IMR-90 (cell line): ENCODE results near the gene HIC2. TPM values are rescaled to one million over a fixed set of nuclear protein-coding genes. Genes with fewer than 3 reads are reported as not detected.
"Not testable (repeated sequence)": the region's sequence is repeated elsewhere in the genome, so short reads cannot be mapped to it uniquely, and the experiment has no call there.

ENCODE experiments used
- ATAC-seq: fragments of 200-7000 bp; cut with Tn5 transposase; 2 replicates; pipeline ENCODE4 v1.9.1; 2020; ENCODE audit warnings: low read depth, mild to moderate bottlenecking, moderate library complexity
- BruUV-seq: library from RNA; stranded (reverse); fragments of 400-500 nt; replicated peaks from 2 replicates; lab custom pipeline; 2021; lab: Mats Ljungman, UMichigan
- CTCF ChIA-PET: fragments of 300-600 bp; formaldehyde crosslinking; extraction: SDS; loops from one replicate; lab custom pipeline; 2021; ENCODE audit warnings: antibody characterized with exemption; lab: Yijun Ruan, JAX
- POLR2A ChIA-PET: fragments of 300-600 bp; sonication (Branson Sonifier 250); formaldehyde crosslinking; loops from one replicate; lab custom pipeline; 2022; ENCODE audit warnings: antibody characterized with exemption; ENCODE audit not compliant: unreplicated experiment; lab: Charles Lee
- DNase-seq: peaks from one replicate; pipeline ENCODE4 v3.0.0; 2013
- H2AFZ ChIP-seq: replicated peaks from 2 replicates; pipeline ENCODE3; 2013; ENCODE audit warnings: low read length, mild to moderate bottlenecking; ENCODE audit not compliant: poor library complexity
- H2AK5ac ChIP-seq: 2 replicates; pipeline ENCODE4 v1.6.1; 2013; ENCODE audit warnings: low read depth, low read length, inconsistent platforms
- H2AK9ac ChIP-seq: replicated peaks from 2 replicates; pipeline ENCODE3; 2013; ENCODE audit warnings: mild to moderate bottlenecking, low read depth, low read length, moderate library complexity; ENCODE audit not compliant: poor library complexity
- H2BK120ac ChIP-seq: 2 replicates; pipeline ENCODE4 v1.6.1; 2013; ENCODE audit warnings: low read depth, low read length, inconsistent platforms
- H2BK15ac ChIP-seq: 3 replicates; pipeline ENCODE4 v1.6.1; 2013; ENCODE audit warnings: low read depth, low read length, inconsistent platforms
- H2BK20ac ChIP-seq: 2 replicates; pipeline ENCODE4 v1.6.1; 2013; ENCODE audit warnings: low read depth, mild to moderate bottlenecking, inconsistent platforms, low read length, moderate library complexity
- H2BK5ac ChIP-seq: 2 replicates; pipeline ENCODE4 v1.6.1; 2013; ENCODE audit warnings: mild to moderate bottlenecking, low read depth, low read length, inconsistent platforms; ENCODE audit not compliant: poor library complexity, severe bottlenecking
- H3K14ac ChIP-seq: replicated peaks from 2 replicates; pipeline ENCODE4 v1.6.1; 2013; ENCODE audit warnings: low read depth, low read length, inconsistent platforms
- H3K18ac ChIP-seq: 2 replicates; pipeline ENCODE4 v1.6.1; 2013; ENCODE audit warnings: low read depth, low read length, control low read depth
- H3K23ac ChIP-seq: 2 replicates; pipeline ENCODE4 v1.6.1; 2013; ENCODE audit warnings: low read depth, low read length, inconsistent platforms
- H3K27ac ChIP-seq: 2 replicates; pipeline ENCODE4 v1.5.1; 2013; ENCODE audit warnings: mild to moderate bottlenecking, control low read depth, low read length; ENCODE audit not compliant: insufficient read depth
- H3K27me3 ChIP-seq: 2 replicates; pipeline ENCODE4 v1.6.1; 2013; ENCODE audit warnings: low read length; ENCODE audit not compliant: control insufficient read depth, insufficient read depth
- H3K36me3 ChIP-seq: 2 replicates; pipeline ENCODE4 v1.6.1; 2013; ENCODE audit warnings: low read length, mixed read lengths; ENCODE audit not compliant: control insufficient read depth, insufficient read depth
- H3K4ac ChIP-seq: 2 replicates; pipeline ENCODE4 v1.6.1; 2013; ENCODE audit warnings: low read depth, low read length, inconsistent platforms
- H3K4me1 ChIP-seq: 2 replicates; pipeline ENCODE4 v1.6.1; 2013; ENCODE audit warnings: low read length, mixed read lengths; ENCODE audit not compliant: control insufficient read depth, insufficient read depth
- H3K4me2 ChIP-seq: 2 replicates; pipeline ENCODE4 v1.6.1; 2013; ENCODE audit warnings: low read depth, mild to moderate bottlenecking, control low read depth, low read length, moderate library complexity
- H3K4me3 ChIP-seq: 2 replicates; pipeline ENCODE4 v1.5.1; 2013; ENCODE audit warnings: low read depth, mild to moderate bottlenecking, control low read depth, low read length, moderate library complexity; ENCODE audit not compliant: insufficient read depth
- H3K56ac ChIP-seq: 2 replicates; pipeline ENCODE4 v1.6.1; 2013; ENCODE audit warnings: low read length, inconsistent platforms; ENCODE audit not compliant: insufficient read depth; ENCODE audit errors: extremely low read depth
- H3K79me1 ChIP-seq, 2 experiments: 2 replicates each; pipeline ENCODE4 v1.6.1; 2013; ENCODE audit warnings: low read length in 2 of 2, inconsistent platforms in 1 of 2, low read depth in 1 of 2
- H3K9ac ChIP-seq: 2 replicates; pipeline ENCODE4 v1.6.1; 2013; ENCODE audit warnings: low read depth, low read length, control low read depth
- H3K9me1 ChIP-seq: 2 replicates; pipeline ENCODE4 v1.6.1; 2013; ENCODE audit warnings: low read length, inconsistent platforms; ENCODE audit not compliant: insufficient read depth
- H3K9me3 ChIP-seq: 2 replicates; pipeline ENCODE4 v1.6.1; 2013; ENCODE audit warnings: low read length; ENCODE audit not compliant: control insufficient read depth, insufficient read depth
- H4K20me1 ChIP-seq: 2 replicates; pipeline ENCODE4 v1.6.1; 2013; ENCODE audit warnings: low read length, inconsistent platforms; ENCODE audit not compliant: insufficient read depth
- H4K5ac ChIP-seq: 2 replicates; pipeline ENCODE4 v1.6.1; 2013; ENCODE audit warnings: mild to moderate bottlenecking, low read depth, low read length, control low read depth
- H4K8ac ChIP-seq, 2 experiments: 2 replicates each; pipeline ENCODE4 v1.6.1; 2013; ENCODE audit warnings: low read depth in 2 of 2, low read length in 2 of 2, control low read depth in 1 of 2, inconsistent platforms in 1 of 2
- H4K91ac ChIP-seq: 2 replicates; pipeline ENCODE4 v1.6.1; 2013; ENCODE audit warnings: low read depth, low read length, inconsistent platforms; ENCODE audit not compliant: insufficient read depth
- WGBS, 2 experiments: methylation state at CpG; one replicate each; pipeline versions ENCODE4 v1.1.5 to v1.1.7; 2013; ENCODE audit warnings: missing lambda C conversion rate in 2 of 2; ENCODE audit not compliant: insufficient read length in 1 of 2; ENCODE audit errors: extremely low coverage in 2 of 2; 5-methylcytosine and 5-hydroxymethylcytosine counted together
- dilution Hi-C: fragments of 300-500 bp; cut with HindIII; formaldehyde crosslinking; loops from one replicate; pipeline ENCODE4 v1.14.3; 2018; ENCODE audit warnings: low sequenced_read_pairs; ENCODE audit not compliant: unreplicated experiment
- in situ Hi-C: fragments of 300-500 bp; cut with MboI; formaldehyde crosslinking; loops from 3 replicates; pipeline ENCODE4 v1.14.3; 2019; ENCODE audit warnings: low sequenced_read_pairs, inconsistent platforms, mixed read lengths
- intact Hi-C: fragments of 100-400 bp; cut with micrococcal nuclease; formaldehyde crosslinking; loops from 2 replicates; pipeline ENCODE4 v1.10.0; 2022
- polyA plus RNA-seq, 3 experiments: library from polyadenylated mRNA; depleted of rRNA; stranded (reverse); fragments of >200 nt; gene quantifications; 2 replicates each; pipeline ENCODE4 v1.2.3, GENCODE V29; 2012; ENCODE audit warnings: low replicate concordance in 1 of 3
- total RNA-seq: library from RNA; depleted of rRNA; stranded (reverse); fragments of >200 nt; gene quantifications from 2 replicates; pipeline ENCODE4 v1.2.3, GENCODE V29; 2012

HIC2 gene
- total and polyA plus RNA-seq, 2 of the 4 experiments (the other 2 are of a cell fraction), result 1.4 to 2.4 TPM

DNA sequence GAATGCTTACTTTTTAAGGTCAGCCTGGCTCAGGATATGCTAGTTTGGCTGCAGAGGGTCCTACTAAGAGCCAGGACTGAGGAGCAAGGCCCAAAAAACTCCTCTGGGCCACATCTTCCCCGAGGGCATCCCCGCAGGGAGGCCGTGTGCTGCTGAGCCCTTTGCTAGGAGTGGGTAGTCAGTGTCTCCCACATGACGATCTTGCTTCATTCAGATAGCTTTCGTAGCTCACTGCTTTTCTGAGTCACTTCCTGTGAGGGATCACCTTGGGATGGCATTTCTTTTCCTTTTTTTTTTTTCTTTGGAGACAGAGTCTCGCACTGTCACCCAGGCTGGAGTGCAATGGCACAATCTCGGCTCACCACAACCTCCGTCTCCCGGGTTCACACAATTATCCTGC lies 27.2 kb upstream of the HIC2 start:
- H2BK5ac ChIP-seq, H3K79me1 ChIP-seq, POLR2A ChIA-PET, BruUV-seq, H4K20me1 ChIP-seq, H3K23ac ChIP-seq, H3K4me1 ChIP-seq, CTCF ChIA-PET, H3K14ac ChIP-seq, H3K4ac ChIP-seq, H3K36me3 ChIP-seq, H4K5ac ChIP-seq, H4K91ac ChIP-seq, H3K4me3 ChIP-seq, H2BK15ac ChIP-seq, H2AK9ac ChIP-seq, H3K56ac ChIP-seq, H3K9me3 ChIP-seq, dilution Hi-C loops, H4K8ac ChIP-seq, intact Hi-C loops, H2AFZ ChIP-seq, H2BK120ac ChIP-seq, H2BK20ac ChIP-seq, H3K4me2 ChIP-seq, H3K9ac ChIP-seq, H3K27ac ChIP-seq, H3K9me1 ChIP-seq, H3K18ac ChIP-seq, DNase-seq, in situ Hi-C loops, H2AK5ac ChIP-seq, H3K27me3 ChIP-seq: not testable (repeated sequence)
- WGBS, 2 experiments, result no CpG with 5 or more reads among the region's 9 CpGs
- ATAC-seq, result peak; percentile 42; the same call in 1 of the 2 replicates

DNA sequence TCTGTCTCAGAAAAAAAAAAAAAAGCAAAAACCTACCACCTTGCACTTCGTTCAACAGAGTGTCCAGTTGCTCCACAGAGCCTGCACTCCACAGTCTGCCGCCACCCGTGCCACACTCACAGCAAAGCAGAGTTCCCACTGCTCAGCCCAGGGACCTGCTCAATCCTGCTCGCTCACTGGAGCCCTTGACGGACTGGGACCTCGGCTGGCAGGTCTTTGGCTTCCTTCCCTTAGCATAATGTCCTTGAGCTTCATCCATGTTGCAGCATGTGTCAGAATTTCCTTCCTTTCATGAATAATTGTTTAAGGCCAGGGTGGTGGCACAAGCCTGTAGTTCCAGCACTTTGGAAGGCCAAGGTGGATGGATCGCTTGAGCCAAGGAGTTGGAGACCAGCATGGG lies 22.6 kb upstream of the HIC2 start:
- H3K4ac ChIP-seq, H3K9me3 ChIP-seq, H3K4me2 ChIP-seq, intact Hi-C loops, H3K14ac ChIP-seq, H2AK9ac ChIP-seq, BruUV-seq, H2BK5ac ChIP-seq, H2AFZ ChIP-seq, H3K23ac ChIP-seq, H4K8ac ChIP-seq, H3K4me3 ChIP-seq, H3K79me1 ChIP-seq, H2AK5ac ChIP-seq, H4K5ac ChIP-seq, H4K20me1 ChIP-seq, H3K56ac ChIP-seq, in situ Hi-C loops, DNase-seq, H2BK15ac ChIP-seq, CTCF ChIA-PET, H2BK120ac ChIP-seq, H3K36me3 ChIP-seq, H3K4me1 ChIP-seq, ATAC-seq, H3K9me1 ChIP-seq, POLR2A ChIA-PET, H3K18ac ChIP-seq, H3K27me3 ChIP-seq, H3K27ac ChIP-seq, H2BK20ac ChIP-seq, dilution Hi-C loops, H3K9ac ChIP-seq, H4K91ac ChIP-seq: not testable (repeated sequence)
- WGBS, 2 experiments, result no CpG with 5 or more reads among the region's 7 CpGs
